Aorta (tissue), 4 donors: ENCODE measurements around the gene TIAL1. TPM values are rescaled to one million over a fixed set of nuclear protein-coding genes. Genes with fewer than 3 reads are reported as not detected.

Source experiments
- polyA plus RNA-seq, 2 donors: library from polyadenylated mRNA; stranded (reverse); fragments of 200-250 nt; gene quantifications; one replicate each; pipeline ENCODE4 v1.2.3, GENCODE V29; 2013
- total RNA-seq, 2 donors: library from RNA; stranded (reverse); fragmentation: NEBNext Ultra II Directional; extraction: Animal tissue kit (Norgen Biotek cat#: 25700); gene quantifications; one replicate each; pipeline ENCODE4 v1.2.1, GENCODE V29; 2021
- donor health status: healthy with polysubstance abuse.
- donor health status: Bipolar disorder and iron deficiency.
- donor health status: DM: no; HTN: no; CAD: no.
- donor health status: DM: yes; HTN: yes; CAD: no.

Gene TIAL1
- total and polyA plus RNA-seq, 4 donors = 29.2 to 123 (median 83.0) TPM

Other genes with a start within 250 kb of the TIAL1 start
- 10 to 100 TPM; 14.4 to 28.9 TPM for gene RGS10, start 54.2 kb downstream of the TIAL1 start, total RNA-seq
- 10 to 100 TPM; 50.0 to 76.1 TPM for gene RGS10, start 54.2 kb downstream of the TIAL1 start, polyA plus RNA-seq
- 10 to 100 TPM; 65.8 to 85.1 TPM for gene BAG3, start 54.4 kb upstream of the TIAL1 start, total RNA-seq
- 10 to 100 TPM; 16.3 to 26.5 TPM for gene BAG3, start 54.4 kb upstream of the TIAL1 start, polyA plus RNA-seq
- 10 to 100 TPM; 23.1 to 23.9 TPM for gene INPP5F, start 129.1 kb upstream of the TIAL1 start, total RNA-seq
- 10 to 100 TPM in 1 of 2 donors, 1 to 10 TPM in 1; 6.9 to 13.4 TPM for gene INPP5F, start 129.1 kb upstream of the TIAL1 start, polyA plus RNA-seq